ENCODE measurements around the gene OTUB1.

Gene OTUB1

DNA sequence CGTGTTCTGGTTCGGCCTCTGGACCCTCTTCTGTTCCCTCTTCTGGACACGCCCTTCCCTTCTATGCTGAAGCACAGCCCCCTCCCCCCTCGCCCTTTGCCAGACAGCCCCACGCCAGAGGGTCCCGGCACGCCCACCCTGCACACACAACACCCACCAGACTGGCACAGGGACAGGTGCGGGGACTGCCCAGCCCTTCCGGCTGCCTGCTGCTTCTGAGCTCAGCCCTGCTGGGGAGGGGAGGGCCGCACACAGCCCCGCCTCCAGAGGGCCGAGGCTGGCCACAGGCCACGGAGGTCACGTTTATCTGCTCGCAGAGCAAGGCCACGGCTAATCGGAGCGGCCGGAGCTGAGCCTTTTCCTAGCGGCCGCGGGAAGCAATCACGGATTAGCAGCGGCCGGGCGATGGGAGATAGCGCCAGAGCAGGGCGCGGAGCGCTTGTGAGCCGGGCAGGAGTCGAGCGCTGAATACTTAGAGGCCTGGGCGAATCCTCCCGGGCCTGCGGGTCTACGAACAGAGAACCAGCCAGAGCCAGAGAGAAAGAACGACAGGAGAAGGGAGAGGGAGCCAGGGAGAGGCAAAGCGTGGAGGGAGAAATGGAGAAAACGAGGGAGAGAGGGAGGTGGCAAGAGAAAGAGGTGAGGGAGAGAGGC lies 21.5 kb downstream of the OTUB1 start:
- peak; percentile 92 for DNase-seq

DNA sequence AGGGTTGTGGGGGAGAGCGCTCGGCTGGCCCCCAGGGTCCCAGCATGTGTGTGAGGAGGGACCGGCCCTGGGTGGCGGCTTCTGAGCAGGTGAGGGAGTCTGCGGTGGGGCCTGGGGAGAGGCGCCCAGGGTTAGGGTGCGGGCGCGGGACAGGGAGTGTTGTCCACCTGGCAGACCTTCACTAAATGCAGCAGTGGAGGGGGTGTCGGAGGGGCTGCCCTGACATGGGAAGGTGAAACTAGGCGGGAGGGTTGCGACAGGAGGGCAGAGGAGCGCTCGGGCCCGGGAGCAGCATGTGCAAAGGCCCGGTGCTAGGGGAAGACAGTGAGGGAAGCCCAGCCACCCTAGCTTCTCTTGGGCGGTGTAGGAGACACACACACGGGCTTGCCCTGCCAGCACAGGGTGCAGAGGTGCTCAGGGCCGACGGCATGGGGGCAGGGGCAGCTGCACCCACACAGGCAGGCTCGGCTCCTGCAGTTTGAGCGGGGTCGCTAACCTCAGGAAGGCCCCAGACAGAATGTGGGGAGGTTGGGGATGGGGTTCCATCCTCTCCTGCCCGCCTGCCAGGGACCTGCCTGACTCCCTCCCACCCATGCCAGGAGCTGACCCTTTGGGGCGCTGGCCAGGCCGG lies 22.2 kb downstream of the OTUB1 start:
- no peak for DNase-seq

DNA sequence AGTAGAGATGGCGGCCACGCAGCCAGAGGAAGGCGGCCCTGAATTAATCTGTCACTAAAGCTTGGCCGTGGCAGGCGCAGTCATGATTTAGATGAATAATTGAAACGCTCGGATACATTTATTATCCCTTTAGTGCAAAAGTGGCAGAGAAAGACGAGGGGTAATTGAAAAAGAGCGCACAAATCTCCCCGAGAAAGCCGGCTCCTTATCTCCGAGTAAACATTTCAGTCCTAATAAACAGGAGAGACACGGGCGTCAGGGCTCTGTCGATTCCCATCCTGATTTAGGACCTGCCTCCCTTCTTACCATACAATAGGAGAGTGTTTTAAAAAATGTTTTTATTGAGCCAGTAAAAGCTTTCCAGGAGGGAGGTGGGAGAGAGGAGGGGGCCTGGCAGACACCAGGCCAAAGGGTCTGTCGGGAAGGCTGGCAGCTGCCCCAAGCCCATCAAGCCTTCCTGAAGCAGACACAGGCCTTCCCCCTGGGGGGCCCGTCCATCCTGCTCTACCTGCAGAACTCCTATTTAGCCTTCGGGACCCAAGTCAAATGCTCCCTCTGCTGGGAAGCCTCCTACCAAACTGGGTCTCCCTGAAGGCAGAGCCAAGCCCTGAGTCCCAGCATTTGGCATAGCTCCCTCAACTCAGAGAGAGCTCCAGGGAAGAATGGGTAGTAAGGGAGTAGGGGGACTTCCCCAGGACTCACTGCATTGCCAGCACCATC lies 22.8 kb downstream of the OTUB1 start:
- no peak for DNase-seq

DNA sequence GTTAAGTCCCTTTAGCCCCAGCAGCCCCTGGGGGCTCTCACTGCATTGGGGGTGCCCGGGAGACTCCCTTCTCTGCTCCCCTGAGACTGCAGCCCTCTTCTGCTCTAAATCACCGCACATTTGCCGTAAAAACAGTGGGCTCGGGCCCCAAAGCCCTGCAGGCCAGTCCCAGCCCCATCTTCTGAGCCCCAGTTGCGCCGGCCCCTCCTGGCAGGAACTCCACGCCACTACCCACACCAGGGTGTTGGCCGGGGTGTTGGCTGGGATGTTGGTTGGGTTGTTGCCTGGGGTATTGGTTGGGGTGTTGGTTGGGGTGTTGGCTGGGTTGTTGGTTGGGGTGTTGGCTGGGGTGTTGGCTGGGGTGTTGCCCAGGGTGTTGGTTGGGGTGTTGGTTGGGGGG lies 23.5 kb downstream of the OTUB1 start:
- no peak for DNase-seq

DNA sequence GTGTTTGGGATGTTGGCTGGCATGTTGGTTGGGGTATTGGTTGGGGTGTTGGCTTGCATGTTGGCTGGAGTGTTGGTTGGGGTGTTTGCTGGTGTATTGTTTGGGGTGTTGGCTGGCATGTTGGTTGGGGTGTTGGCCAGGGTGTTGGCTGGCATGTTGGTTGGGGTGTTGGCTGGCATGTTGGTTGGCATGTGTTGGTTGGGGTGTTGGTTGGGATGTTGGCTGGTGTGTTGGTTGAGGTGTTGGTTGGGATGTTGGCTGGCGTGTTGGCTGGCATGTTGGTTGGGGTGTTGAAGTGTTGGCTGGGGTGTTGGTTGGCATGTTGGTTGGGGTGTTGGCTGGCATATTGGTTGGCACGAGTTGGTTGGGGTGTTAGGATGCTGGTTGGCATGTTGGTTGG lies 24.5 kb downstream of the OTUB1 start:
- DNase-seq, result no peak

DNA sequence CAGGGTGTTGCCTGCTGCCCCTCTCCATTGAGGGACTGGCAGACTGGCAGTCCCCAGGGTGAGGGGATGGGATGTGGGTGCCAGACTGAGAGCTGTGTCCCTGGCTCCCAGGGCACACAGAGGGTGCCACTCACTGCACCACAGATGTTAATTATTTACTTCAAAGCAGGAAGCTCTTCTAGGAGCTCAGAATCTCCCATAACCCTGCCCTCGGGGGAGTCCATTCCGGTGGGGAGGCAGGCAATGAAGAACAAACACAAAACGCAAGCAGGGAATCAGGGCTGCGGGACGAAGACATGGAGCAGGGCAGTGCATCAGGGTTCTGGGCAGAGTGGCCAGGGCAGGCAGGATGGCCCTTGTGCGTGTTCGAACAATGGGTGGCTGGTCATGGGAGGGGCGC lies 25.1 kb downstream of the OTUB1 start:
- no peak for DNase-seq

DNA sequence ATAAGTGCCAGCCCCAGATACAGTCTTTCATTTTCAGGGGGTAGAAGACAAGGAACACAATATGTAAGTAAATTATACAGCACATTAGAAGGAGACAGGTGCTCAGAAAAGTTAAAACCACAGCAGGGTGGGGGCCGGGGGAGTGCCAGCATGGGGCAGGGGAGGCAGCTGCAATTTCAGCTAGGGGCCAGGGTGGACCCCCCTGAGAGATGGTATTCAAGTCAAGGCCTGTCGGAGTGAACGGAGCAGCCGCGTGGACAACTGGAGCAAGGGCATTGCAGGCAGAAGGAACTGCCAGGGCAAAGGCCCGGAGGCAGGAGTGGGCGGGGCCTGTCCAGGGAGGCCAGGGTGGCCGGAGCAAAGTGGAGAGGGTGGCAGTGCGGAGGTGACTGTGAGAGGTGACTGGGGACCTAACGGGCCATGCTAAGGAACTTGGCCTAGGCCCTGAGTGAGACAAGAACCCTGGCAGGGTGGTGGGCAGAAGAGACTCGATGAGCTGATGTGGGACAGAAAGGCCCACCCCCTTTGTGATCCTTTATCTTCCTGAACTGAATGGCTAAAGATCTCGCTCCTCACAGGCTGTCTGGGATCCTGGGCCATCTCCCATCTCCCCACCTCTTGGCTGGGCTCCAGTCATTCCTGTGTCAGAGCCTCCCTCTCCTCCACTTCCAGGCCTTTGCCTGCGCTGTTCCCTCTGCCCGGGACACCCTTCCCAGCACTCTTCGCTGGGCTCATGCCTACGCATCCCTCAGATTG lies 27.1 kb downstream of the OTUB1 start:
- DNase-seq, result no peak

DNA sequence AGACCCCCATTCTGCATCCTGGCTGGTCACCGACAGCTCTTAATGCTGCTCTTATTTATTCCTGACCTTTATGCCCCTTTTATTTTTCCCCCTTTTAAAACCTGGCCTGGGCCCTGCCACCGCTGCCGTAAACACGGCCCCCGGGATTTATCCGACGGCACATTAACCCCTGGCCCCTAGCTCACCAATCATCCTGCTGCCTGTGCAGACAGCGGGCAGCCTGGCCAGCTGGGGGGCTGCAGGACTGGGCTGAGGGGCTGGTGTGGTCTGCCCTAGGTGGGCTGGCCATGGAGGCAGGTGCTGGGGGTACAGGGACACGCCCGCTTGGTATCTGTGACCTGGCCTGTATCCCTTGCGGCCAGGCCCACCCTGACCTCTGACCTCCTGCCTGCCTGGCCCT lies 28.1 kb downstream of the OTUB1 start:
- DNase-seq, result no peak

DNA sequence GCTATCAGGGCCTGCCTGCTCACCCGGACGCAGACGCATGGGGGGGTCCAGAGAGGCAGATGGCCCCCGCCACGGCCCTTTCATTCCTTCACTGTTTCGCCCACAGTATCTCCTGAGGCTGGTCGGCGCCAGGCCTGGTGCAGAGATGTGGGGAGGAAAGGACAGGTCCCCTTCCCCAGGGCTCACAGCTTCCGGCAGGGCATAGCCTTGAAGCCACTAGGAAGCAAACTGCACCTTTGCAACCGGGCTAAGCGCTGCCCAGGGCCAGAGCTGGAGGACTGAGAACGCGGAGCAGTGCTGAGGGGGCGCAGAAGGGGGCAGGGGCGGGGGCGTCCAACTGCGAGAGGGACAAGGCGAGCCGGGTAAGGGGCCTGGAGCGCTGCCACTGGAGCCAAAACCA lies 29.3 kb downstream of the OTUB1 start:
- DNase-seq, result no peak

DNA sequence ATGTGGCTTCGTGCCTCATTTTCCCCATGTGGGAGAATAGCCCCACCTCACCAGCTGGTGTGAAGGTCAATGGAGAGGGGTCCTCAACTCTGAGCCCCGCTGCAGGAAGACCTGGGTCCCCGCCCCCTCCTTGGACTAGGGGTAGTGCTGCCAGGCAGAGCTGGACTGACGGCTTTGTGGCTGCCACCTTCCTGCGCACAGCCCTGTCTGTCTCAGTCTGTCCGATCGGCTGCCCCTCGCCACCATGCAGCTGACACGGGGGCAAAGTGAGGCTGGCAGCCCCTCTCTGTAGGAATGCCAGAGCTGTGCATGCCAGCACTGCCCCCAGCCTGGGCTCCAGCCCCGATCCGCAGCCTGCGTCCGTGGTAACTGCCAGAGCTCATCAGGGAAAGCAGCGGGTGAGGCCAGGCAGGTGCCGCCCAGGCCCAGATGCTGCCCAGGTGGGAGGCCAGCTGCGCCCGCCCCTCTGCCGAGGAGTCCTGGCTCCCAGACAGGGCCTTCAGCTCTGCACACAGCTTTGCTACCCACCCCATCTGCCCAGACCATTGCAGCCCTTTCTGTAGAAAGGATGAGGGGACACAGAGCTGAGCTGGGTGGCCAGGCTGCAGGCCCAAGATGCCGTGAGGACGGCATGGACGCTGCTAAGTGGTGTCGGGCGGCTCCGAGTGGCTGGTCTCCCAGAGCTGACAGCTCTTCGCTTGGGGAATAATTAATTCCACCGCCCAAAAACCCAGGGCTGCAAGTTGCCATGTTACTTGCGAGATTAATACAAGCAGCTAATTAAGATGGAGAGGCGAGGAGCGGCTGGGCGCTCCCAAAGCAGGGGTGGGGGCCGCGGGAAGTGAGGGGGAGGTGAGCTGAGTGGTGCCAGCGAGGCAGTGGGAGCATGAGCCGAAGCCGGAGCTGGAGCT lies 30.0 kb downstream of the OTUB1 start:
- DNase-seq, result no peak

DNA sequence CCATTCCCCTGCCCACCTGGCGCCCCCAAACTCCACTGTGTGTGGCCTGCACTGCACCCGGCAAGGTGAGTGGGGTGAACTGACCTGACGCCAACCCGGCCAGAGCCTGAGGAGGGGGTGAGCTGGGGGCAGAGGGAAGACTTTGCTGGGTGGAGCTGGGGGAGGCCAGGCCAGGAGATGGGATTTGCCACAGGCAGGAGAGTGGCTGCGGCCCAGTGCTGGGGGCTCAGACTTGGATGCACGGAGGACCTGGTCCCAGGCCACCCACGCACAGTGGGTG lies 31.6 kb downstream of the OTUB1 start:
- no peak for DNase-seq

DNA sequence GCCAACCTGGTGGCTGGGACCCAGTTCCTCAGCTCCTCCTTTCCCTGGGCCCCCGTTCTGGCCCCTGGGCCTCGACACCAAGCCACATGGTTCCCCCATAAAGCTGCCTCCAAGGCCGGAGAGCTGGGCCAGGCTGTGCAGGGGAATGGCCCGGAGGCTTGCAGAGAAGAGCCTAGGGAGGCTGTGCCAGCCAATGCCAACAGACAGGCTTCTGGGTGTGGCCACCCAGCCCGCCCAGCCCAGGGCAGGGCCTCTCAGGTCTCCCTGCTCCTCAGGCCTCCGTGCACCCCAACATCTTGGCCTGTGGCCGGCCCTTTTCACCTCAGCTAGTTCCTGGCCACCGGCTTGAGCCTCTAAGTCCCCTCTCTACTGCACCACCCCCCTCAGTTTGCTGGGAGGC lies 32.1 kb downstream of the OTUB1 start:
- no peak for DNase-seq

DNA sequence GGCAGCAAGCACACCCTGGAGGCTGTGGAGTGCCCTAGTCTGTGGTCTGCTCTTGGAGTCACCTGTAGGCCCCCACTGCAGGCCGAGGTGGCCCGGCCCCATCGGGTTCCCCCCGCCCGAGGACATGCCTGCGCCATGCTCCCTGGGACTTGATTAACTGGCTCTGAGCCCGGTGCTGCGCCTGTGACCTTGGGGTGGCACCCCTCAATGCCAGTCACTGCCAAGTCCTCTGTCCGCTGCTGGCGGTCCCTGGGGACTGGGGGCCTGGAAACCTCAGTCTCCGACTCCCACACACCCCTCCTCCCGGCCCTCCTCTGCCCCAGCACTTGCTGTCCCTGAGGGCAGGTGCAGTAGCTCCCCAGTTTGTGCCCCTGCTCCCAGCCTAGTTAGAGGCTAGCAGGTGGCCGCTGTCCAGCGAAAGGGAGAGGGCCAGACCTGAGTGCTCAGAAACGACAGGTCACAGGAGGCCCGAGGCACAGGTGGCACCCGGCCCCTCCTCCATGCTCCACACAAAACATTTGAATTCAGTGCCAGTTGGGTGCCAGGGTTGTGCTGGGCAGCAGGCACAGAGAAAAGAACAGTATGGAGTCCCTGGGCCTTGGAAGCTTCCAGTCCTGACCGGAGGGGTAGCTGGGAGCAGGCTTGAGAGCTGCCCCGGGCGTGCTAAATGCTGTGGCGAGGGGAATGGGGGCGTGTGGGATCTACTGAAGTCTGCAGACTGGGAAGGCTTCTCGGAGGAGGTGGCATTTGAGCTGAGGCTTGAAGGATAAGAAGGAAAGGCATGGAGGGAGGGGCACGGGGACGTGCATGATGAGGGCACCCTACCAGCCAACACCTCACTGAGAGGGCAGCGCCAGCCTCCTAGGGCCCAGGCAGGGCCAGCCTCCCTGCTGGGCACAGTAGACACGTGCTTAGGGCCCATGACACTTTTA lies 33.1 kb downstream of the OTUB1 start:
- no peak for DNase-seq

DNA sequence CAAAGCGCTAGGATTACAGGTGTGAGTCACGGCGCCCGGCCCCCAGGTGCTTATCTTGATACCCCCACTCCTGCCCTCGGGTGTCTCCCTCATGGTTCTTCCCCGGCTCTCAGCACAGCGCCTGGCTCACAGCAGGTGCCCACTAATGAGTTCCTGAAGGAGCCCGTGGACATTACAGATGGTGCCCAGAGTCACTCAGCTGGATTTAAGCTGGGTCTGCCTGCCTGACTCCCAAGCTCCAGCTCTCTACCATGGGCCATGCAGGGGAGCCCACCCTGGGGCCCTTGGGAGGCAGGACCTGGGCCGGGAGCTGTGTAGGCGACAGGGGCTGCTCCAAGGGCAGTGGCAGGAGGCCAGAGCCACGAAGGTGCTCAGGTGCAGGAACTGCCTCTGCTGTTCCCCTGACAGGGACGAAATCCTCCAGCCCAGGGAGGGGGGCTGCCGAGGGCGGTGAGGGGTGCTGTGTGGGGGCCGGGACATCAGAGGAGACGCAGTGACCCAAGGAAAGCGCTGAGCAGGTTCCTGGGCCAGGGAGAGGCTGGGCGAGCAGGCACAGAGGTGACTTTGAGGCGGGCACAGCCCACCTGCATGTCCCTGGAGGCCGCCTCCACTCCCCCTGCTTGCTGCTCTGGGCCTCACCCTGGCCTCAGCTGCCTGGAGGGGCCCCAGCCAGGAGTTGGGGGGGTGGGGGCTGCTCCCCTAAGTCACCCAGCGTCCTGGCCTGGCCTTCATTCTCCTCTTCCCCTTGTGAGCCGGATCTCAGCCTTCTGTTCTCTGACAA lies 34.9 kb downstream of the OTUB1 start:
- DNase-seq, result no peak

DNA sequence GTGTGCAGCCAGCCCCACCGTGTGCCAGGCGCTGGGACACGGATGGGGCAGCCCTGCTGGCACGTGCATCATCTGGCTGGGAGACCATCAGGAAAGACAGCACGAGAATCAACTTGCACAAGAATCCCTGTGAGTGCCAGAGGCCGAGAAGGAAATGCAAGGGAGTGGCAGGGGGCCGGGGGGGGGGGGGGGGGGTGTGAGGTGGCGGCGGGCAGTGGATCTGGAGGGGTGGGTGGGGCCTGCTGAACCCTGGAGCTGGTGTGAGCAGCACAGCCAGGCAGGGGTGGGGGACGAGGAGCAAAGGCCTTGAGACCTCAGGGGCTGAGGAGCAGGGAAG lies 35.5 kb downstream of the OTUB1 start:
- DNase-seq, result no peak

DNA sequence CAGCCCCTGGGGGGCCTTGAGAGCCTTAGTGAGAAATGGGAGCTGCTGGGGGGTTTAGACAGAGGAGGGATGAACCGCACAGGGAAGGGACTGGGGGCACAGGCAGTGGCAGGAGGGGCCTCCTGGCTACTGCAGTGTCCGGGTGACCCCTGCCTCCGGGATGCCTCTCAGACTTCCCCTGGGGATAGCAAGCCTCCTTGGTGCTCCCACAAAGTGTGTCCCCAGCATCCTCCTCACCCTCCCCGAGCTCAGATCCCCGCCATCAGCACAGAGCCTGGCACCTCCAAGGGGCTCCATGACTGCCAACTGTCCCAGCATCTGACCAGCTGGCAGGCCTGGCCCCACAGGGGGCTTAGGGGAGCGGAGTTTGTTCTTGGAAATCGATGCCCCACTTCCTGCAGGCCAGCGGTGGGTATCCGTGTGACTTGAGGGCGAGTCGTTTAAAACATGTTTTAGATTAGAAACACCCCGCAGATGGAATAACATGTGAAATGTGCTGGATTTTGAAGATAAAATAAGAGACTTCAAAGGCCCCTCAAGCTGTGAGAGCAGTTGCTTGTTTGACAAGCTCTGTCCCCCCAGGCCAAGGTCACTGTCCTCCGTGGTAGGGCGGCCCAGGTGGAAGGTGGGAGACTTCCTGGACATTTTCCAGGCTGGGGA lies 36.0 kb downstream of the OTUB1 start:
- DNase-seq, result no peak

DNA sequence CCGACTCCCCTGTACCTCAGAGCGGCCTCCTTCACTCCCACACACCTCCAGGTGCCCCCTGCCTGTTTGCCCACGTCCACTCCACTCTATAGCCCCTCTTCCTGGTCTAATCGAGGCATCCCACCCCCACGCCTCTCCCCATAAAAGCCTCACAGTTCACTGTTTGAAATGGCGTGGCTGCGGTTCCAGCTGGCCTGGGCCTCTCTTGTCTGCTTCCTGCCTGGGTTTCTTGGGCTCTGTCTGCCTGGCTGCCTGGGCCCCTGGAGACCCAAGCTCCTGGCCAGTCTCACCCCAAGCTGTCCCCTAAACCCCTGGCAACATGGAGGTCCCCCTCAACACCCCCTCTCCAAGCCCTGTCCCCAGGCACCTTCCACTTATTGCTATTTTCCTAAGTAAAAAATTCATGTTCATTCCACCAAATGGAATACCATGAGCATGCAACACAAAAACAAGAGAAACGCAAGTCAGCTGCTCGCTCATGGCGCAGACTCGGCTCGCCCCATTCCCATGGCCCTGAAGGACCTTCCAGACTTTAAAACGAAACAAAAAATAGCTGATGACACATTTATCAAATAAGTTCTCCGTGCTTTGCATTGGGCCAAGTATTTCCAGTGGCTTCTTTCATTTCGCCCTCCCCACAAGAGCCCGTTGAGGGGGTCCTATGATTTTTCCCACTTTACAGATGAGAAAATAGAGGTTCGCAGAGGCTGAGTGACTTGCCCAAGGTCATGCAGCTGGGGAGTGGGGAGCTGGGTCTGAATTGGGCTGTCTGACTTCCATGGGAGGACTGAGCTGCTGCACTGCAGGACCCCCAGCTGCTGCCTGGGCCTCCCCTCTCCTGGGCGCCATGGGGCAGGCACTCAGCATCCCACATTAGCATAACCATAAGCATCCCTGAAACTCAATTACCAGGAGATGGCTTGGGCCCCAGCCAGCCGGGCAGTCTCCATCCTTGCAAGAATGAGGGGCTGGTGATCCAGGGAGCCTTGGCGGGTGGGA lies 37.8 kb downstream of the OTUB1 start:
- DNase-seq, result no peak

DNA sequence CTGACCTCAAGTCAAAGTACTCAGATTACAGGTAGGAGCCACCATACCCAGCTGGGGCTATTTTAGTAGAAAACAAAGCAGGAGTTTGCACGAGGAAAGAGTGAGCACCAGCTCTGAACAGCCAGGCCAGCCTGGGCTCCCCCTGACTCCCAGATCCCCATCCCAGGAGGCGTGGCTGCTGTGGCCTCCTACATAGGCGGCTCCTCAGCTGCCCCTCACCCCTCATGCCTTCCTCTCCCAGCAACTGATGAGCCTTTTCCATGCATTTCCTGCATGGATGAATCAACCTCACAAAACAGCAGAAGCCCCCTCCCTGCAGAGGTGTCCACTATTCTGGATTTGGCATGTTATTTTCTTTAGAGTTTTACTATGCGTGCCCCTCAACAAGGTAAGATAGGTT lies 39.0 kb downstream of the OTUB1 start:
- no peak for DNase-seq

DNA sequence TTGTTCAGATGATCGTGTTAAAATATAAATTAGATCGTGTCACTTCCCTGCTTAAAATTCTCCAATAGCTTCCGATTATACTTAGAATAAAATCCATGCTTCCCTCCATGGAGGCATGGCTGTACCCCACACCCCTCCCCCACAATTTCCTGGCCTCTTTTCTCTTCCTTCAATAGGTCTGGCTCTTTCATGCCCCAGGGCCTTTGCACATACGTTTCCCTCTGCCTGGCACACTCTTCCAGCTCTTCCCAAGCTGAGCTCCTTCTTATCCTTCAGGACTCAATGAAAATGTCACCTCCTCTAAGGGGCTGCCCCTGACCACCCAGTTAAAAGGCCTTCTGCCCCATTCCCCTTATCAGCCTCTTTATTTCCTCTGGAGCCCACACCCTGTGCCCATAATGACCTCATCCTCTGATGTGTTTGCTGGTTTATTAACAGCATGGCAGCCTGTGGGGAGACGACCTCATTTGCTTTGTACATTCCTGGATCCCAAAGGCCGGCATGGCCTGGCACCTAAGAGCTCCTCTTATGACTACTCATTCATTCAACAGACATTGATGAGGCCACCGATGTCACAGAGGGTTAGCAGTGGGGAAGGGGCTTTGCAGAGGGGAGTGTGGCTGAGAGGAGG lies 40.5 kb downstream of the OTUB1 start:
- DNase-seq, result peak; percentile 51

Data from hematopoietic multipotent progenitor cell treated with erythropoietin and hydrocortisone succinate and interleukin-3 and kit ligand, for 4 days (in vitro differentiated cells).